GM12891 (cell line): ENCODE results near the gene APOC1.

Source experiments
- POLR2A ChIP-seq: IDR thresholded peaks from 2 replicates; pipeline ENCODE4 v1.6.1; 2011; ENCODE audit warnings: low read depth, low read length, control low read depth
- POLR2AphosphoS5 ChIP-seq: IDR thresholded peaks from 2 replicates; pipeline ENCODE4 v1.6.1; 2011; ENCODE audit warnings: low read depth, low read length, control low read depth
- TAF1 ChIP-seq: IDR thresholded peaks from 2 replicates; pipeline ENCODE4 v1.6.1; 2011; ENCODE audit warnings: low read depth, low read length, control low read depth

- TF ChIP-seq POLR2AphosphoS5: no peak
- TF ChIP-seq POLR2A: no peak
- no peak for TF ChIP-seq TAF1
These were observed 47.4 kb downstream of the APOC1 start for GRCh38 chr19:44961821-44962220.
